ENCODE results near the gene GFY. TPM values are rescaled to one million over a fixed set of nuclear protein-coding genes. Genes with fewer than 3 reads are reported as not detected.

GFY gene
- total RNA-seq, 1 experiment from 2014 or later: not detected

- no peak for DNase-seq (ENCODE audit: unreplicated experiment)
- no peaks in the 10 kb centered on the region for H3K36me3 Mint-ChIP-seq (ENCODE audit: insufficient read depth, unreplicated experiment)
- no peak for TF ChIP-seq CTCF (IDR thresholded peaks at IDR 0.05; ENCODE audit: unreplicated experiment)
- no peak overlapping the region for H3K4me3 Mint-ChIP-seq (ENCODE audit: unreplicated experiment)
- no peak overlapping the region for H3K27ac Mint-ChIP-seq (ENCODE audit: low read depth, unreplicated experiment)
- ChIA-PET CTCF (interaction anchor here (0.6 kb wide), 1 partner anchor 208 kb away, joined by 3 read pairs; no protein-coding TSS in a partner anchor), POLR2A (no interaction called here)
- H3K9me3 Mint-ChIP-seq (ENCODE audit: unreplicated experiment): no peaks in the 10 kb centered on the region
- intact Hi-C loops (cut with micrococcal nuclease): no loop called here
- no TSS peak for BruUV-seq (replicated peaks)
- H3K4me1 Mint-ChIP-seq (ENCODE audit: insufficient read depth, unreplicated experiment): no peaks in the 10 kb centered on the region
- peaks cover 43% of the 10 kb centered on the region for H3K27me3 Mint-ChIP-seq (ENCODE audit: insufficient read depth, unreplicated experiment)
These were observed 8.2 kb downstream of the GFY start for GRCh38 chr19:49433240-49433901.

GRCh38 chr19:49434907-49435583, 9.9 kb downstream of the GFY start:
- no peak overlapping the region for H3K4me3 Mint-ChIP-seq (ENCODE audit: unreplicated experiment)
- no peak overlapping the region for H3K27ac Mint-ChIP-seq (ENCODE audit: low read depth, unreplicated experiment)
- peaks cover 49% of the 10 kb centered on the region for H3K27me3 Mint-ChIP-seq (ENCODE audit: insufficient read depth, unreplicated experiment)
- H3K9me3 Mint-ChIP-seq (ENCODE audit: unreplicated experiment): no peaks in the 10 kb centered on the region
- TF ChIP-seq CTCF (IDR thresholded peaks at IDR 0.05; ENCODE audit: unreplicated experiment): no peak
- H3K4me1 Mint-ChIP-seq (ENCODE audit: insufficient read depth, unreplicated experiment): no peaks in the 10 kb centered on the region
- no peak for DNase-seq (ENCODE audit: unreplicated experiment)
- intact Hi-C loops (cut with micrococcal nuclease): no loop called here
- BruUV-seq (replicated peaks): no TSS peak
- ChIA-PET POLR2A (no interaction called here), CTCF (interaction anchor here (1.0 kb wide), 1 partner anchor 42 kb away, joined by 3 read pairs; no protein-coding TSS in a partner anchor)
- no peaks in the 10 kb centered on the region for H3K36me3 Mint-ChIP-seq (ENCODE audit: insufficient read depth, unreplicated experiment)

GRCh38 chr19:49435670-49436069, 10.5 kb downstream of the GFY start:
- no TSS peak for BruUV-seq (replicated peaks)
- Mint-ChIP-seq H3K9me3 (ENCODE audit: unreplicated experiment) (no peaks in the 10 kb centered on the region), H3K27me3 (ENCODE audit: insufficient read depth, unreplicated experiment) (peaks cover 49% of the 10 kb centered on the region), H3K36me3 (ENCODE audit: insufficient read depth, unreplicated experiment) (no peaks in the 10 kb centered on the region), H3K27ac (ENCODE audit: low read depth, unreplicated experiment) (no peak overlapping the region), H3K4me1 (ENCODE audit: insufficient read depth, unreplicated experiment) (peaks cover 3% of the 10 kb centered on the region), H3K4me3 (ENCODE audit: unreplicated experiment) (no peak overlapping the region)
- TF ChIP-seq CTCF (IDR thresholded peaks at IDR 0.05; ENCODE audit: unreplicated experiment): no peak
- CTCF ChIA-PET: interaction anchor here (0.7 to 1.0 kb wide), 2 partner anchors 42 to 167 kb away, joined by 3 to 4 read pairs; no protein-coding TSS in a partner anchor
- no peak for DNase-seq (ENCODE audit: unreplicated experiment)
- intact Hi-C loops (cut with micrococcal nuclease): no loop called here
- POLR2A ChIA-PET: interaction anchor here (0.6 kb wide), 1 partner anchor 110 kb away, joined by 3 read pairs; no protein-coding TSS in a partner anchor

- CTCF ChIA-PET: interaction anchor here (0.7 kb wide), 3 partner anchors 46 to 168 kb away, joined by 3 to 4 read pairs (median 4); no protein-coding TSS in a partner anchor
- peaks cover 52% of the 10 kb centered on the region for H3K27me3 Mint-ChIP-seq (ENCODE audit: insufficient read depth, unreplicated experiment)
- no peak for DNase-seq (ENCODE audit: unreplicated experiment)
- intact Hi-C loops (cut with micrococcal nuclease): no loop called here
- peaks cover 7% of the 10 kb centered on the region for H3K4me1 Mint-ChIP-seq (ENCODE audit: insufficient read depth, unreplicated experiment)
- no peaks in the 10 kb centered on the region for H3K9me3 Mint-ChIP-seq (ENCODE audit: unreplicated experiment)
- no peak overlapping the region for H3K4me3 Mint-ChIP-seq (ENCODE audit: unreplicated experiment)
- TF ChIP-seq CTCF (IDR thresholded peaks at IDR 0.05; ENCODE audit: unreplicated experiment): no peak
- POLR2A ChIA-PET: interaction anchor here (0.6 to 1.0 kb wide), 2 partner anchors 12 to 109 kb away, joined by 3 read pairs; no protein-coding TSS in a partner anchor
- BruUV-seq (replicated peaks): no TSS peak
- H3K27ac Mint-ChIP-seq (ENCODE audit: low read depth, unreplicated experiment): no peak overlapping the region
- H3K36me3 Mint-ChIP-seq (ENCODE audit: insufficient read depth, unreplicated experiment): no peaks in the 10 kb centered on the region
These were observed 11.3 kb downstream of the GFY start for GRCh38 chr19:49436381-49437017.
